ENCODE data around the gene NPHS1. TPM values are rescaled to one million over a fixed set of nuclear protein-coding genes. Genes with fewer than 3 reads are reported as not detected.
A peak's percentile ranks its signal among the peaks of the same experiment; 100 is the strongest.

Gene NPHS1
- total RNA-seq, 1 donor from 2014 or later, result 4.7 TPM

DNA sequence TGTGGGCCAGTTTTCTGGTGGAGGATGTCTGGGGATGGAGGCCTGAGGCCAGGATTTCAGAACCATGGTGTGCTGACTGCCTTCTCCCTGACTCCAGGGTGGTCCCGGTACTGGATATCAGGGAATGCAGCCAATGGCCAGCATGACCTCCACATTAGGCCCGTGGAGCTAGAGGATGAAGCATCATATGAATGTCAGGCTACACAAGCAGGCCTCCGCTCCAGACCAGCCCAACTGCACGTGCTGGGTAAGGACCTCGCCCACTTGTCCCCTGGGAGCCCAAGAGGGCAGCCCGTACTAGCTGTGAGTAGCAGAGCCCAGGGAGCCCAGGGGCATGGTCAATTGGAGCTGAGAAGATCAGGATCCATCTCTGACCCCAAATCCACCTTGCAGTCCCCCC lies 6.0 kb upstream of the NPHS1 start:
- TF ChIP-seq, protein P1, sequence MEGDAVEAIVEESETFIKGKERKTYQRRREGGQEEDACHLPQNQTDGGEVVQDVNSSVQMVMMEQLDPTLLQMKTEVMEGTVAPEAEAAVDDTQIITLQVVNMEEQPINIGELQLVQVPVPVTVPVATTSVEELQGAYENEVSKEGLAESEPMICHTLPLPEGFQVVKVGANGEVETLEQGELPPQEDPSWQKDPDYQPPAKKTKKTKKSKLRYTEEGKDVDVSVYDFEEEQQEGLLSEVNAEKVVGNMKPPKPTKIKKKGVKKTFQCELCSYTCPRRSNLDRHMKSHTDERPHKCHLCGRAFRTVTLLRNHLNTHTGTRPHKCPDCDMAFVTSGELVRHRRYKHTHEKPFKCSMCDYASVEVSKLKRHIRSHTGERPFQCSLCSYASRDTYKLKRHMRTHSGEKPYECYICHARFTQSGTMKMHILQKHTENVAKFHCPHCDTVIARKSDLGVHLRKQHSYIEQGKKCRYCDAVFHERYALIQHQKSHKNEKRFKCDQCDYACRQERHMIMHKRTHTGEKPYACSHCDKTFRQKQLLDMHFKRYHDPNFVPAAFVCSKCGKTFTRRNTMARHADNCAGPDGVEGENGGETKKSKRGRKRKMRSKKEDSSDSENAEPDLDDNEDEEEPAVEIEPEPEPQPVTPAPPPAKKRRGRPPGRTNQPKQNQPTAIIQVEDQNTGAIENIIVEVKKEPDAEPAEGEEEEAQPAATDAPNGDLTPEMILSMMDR (IDR thresholded peaks at IDR 0.05; ENCODE audit: partially characterized antibody, unreplicated experiment), result no peak
- peaks cover 21% of the 10 kb centered on the region for H3K27me3 Mint-ChIP-seq (ENCODE audit: unreplicated experiment)
- DNase-seq, result no peak
- H3K27ac Mint-ChIP-seq (ENCODE audit: unreplicated experiment), result no peak overlapping the region
- peaks cover 26% of the 10 kb centered on the region for H3K4me1 Mint-ChIP-seq (ENCODE audit: low read depth, unreplicated experiment)
- peaks cover 15% of the 10 kb centered on the region for H3K9me3 Mint-ChIP-seq (ENCODE audit: unreplicated experiment)
- no peaks in the 10 kb centered on the region for H3K36me3 Mint-ChIP-seq (ENCODE audit: unreplicated experiment)
- peak overlapping the region; percentile 94 for H3K4me3 Mint-ChIP-seq (ENCODE audit: unreplicated experiment)

DNA sequence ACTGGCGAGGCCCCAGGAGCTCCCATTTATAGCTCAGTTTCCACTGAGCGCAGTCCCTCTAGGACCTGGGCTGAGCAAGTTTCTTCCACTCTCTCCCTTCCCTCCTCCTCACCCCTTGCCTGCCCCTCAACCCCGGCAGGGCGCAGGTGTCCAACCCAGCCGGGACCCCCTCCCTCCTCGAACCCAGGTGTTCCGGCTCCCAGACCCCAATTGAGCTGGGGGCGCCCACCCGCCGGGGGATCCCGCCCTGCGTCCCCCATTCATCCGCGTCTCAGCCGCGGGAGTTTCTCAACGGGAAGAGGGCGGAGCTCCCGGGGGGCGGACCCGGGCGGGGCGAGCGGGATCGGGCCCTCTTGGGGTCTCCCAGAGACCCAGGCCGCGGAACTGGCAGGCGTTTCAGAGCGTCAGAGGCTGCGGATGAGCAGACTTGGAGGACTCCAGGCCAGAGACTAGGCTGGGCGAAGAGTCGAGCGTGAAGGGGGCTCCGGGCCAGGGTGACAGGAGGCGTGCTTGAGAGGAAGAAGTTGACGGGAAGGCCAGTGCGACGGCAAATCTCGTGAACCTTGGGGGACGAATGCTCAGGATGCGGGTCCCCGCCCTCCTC lies 4.3 kb upstream of the NPHS1 start, which contains the start of gene KIRREL2:
TSS of gene KIRREL2 (plus strand) at position 366 of the 604 bp plus-strand sequence. CDS start at position 575, 209 bp downstream.
- H3K4me1 Mint-ChIP-seq (ENCODE audit: low read depth, unreplicated experiment), result peaks cover 39% of the 10 kb centered on the region
- TF ChIP-seq, protein P1 (IDR thresholded peaks at IDR 0.05; ENCODE audit: partially characterized antibody, unreplicated experiment), result no peak
- peak within 1 kb of the TSS; percentile 94 for H3K27ac Mint-ChIP-seq (ENCODE audit: unreplicated experiment)
- H3K9me3 Mint-ChIP-seq (ENCODE audit: unreplicated experiment), result peaks cover 14% of the 10 kb centered on the region
- peaks cover 21% of the 10 kb centered on the region for H3K27me3 Mint-ChIP-seq (ENCODE audit: unreplicated experiment)
- peak; percentile 85 for DNase-seq
- no peaks in the 10 kb centered on the region for H3K36me3 Mint-ChIP-seq (ENCODE audit: unreplicated experiment)
- peak within 1 kb of the TSS; percentile 94 for H3K4me3 Mint-ChIP-seq (ENCODE audit: unreplicated experiment)

DNA sequence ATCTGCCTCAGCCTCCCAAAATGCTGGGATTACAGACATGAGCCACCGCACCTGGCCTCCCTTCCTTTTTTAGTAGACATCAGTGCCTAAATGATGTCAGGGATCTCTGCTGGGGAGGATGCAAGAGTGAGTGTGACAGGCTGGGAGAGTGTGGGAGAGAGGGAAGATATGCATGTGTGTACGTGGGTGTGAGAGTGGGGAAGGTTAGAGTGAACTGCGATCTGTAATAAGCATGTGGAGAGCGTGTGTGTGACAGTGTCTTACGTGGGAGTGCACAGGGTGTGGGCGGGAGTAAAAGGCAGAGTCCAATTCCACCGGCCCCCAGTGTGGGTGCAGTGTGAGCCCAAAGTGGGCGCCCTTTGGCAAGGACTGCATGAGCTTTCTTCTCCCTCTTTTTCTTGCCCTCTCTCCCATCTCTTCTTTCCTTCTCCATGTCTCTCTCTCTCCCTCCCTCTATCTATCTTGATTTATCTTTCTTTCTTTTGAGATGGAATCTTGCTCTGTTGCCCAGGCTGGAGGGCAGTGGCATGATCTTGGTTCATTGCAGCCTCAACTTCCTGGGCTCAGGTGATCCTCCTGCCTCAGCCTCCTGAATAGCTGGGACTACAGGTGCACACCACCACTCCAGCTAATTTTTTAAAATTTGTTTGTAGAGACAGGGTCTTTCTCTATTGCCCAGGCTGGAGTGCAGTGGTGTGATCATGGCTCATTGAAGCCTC lies 893 bp upstream of the NPHS1 start:
- H3K9me3 Mint-ChIP-seq (ENCODE audit: unreplicated experiment), result peaks cover 14% of the 10 kb centered on the region
- H3K27me3 Mint-ChIP-seq (ENCODE audit: unreplicated experiment), result peaks cover 15% of the 10 kb centered on the region
- no peaks in the 10 kb centered on the region for H3K36me3 Mint-ChIP-seq (ENCODE audit: unreplicated experiment)
- peak overlapping the region; percentile 48 for H3K4me3 Mint-ChIP-seq (ENCODE audit: unreplicated experiment)
- no peak for DNase-seq
- H3K4me1 Mint-ChIP-seq (ENCODE audit: low read depth, unreplicated experiment), result peaks cover 30% of the 10 kb centered on the region
- H3K27ac Mint-ChIP-seq (ENCODE audit: unreplicated experiment), result peak overlapping the region; percentile 73
- TF ChIP-seq, protein P1 (IDR thresholded peaks at IDR 0.05; ENCODE audit: partially characterized antibody, unreplicated experiment), result no peak

DNA sequence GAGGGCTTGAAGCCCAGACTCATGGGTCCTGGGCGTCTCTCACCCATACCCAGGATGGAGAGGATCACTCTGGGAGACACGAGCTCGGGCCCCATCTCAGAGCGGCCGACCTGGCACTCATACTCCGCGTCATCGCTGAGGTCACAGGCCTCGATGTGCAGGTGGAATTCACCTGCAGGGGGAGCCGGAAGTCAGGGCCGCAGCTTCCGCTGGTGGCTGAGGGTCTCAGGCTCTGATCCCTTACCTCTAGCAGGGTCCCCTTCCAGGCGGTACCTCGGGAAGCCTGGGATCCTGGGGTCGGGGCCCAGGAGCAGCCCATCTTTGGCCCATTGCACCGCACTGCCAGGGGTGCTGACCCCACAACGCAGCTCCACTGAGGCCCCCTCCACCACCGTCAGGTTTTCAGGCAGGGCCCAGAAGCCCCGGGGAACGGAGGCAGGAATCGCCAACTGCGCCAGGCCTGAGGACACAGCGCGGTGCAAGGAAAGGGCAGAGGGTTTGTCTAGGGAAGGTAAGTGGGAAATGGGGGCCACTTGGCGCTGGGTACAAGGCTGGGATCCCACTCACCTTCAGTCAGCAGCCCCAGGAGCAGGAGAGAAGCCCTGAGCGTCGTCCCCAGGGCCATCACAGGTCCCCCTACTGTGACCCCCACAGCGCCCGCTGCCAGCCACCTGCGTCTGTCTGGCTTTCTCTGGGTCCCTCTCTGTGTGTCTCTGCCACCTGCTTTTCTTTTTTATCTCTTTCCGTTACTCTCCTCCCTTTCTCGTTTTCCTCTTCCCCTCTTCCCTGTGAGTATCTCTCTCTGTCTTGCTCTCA lies 883 bp downstream of the NPHS1 start:
- Mint-ChIP-seq H3K4me3 (ENCODE audit: unreplicated experiment) (no peak overlapping the region), H3K9me3 (ENCODE audit: unreplicated experiment) (peaks cover 16% of the 10 kb centered on the region), H3K27me3 (ENCODE audit: unreplicated experiment) (peaks cover 16% of the 10 kb centered on the region), H3K27ac (ENCODE audit: unreplicated experiment) (no peak overlapping the region), H3K36me3 (ENCODE audit: unreplicated experiment) (peaks cover 2% of the 10 kb centered on the region), H3K4me1 (ENCODE audit: low read depth, unreplicated experiment) (peaks cover 31% of the 10 kb centered on the region)
- peak; percentile 61 for DNase-seq
- TF ChIP-seq, protein P1 (IDR thresholded peaks at IDR 0.05; ENCODE audit: partially characterized antibody, unreplicated experiment), result peak; percentile 25

Measured in glutamatergic neuron (in vitro differentiated cells).